ENCODE data around the gene STK39. TPM values are rescaled to one million over a fixed set of nuclear protein-coding genes. Genes with fewer than 3 reads are reported as not detected.

The STK39 gene
- polyA plus RNA-seq, 2 of the 4 experiments (the other 2 are of a cell fraction), result 14.2 to 27.2 TPM

DNA sequence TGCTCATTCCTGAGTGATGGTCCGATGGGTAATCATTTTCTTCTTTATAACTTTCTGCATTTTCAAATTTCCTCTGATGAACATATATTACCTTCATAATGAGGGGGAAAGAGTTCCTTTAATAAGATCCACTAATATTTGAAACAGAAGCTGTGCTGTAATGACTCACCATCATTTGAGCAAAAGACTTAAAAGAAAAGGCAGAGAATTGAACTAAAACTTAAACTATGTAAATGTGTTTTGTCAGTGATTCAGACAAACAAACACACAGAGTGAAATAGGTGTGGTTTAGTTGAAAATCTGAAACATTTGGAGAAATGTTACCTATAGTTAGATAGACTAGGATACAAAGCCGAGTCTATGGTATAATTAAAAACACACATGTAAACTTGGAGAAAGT is 209.6 kb downstream of the STK39 start:
- CTCF ChIA-PET, result no interaction called here
- Histone ChIP-seq H3K4me1 (no peaks in the 10 kb centered on the region), H3K4me3 (no peak overlapping the region), H3K4me2 (no peak overlapping the region), H3K27ac (no peak overlapping the region), H3K9me3 (no peaks in the 10 kb centered on the region)
- DNase-seq (ENCODE audit: low read depth in 1 of 2, low spot score in 1 of 2), result no peak
- POLR2A ChIA-PET, result no interaction called here
- TF ChIP-seq ZC3H11A (IDR thresholded peaks at IDR 0.05) (no peak), HMGXB4 (CRISPR knock-in tag; IDR thresholded peaks at IDR 0.05; ENCODE audit: borderline replicate concordance) (no peak), FOXS1 (CRISPR knock-in tag; IDR thresholded peaks at IDR 0.05) (no peak), ESRRA (IDR thresholded peaks at IDR 0.05; ENCODE audit: borderline replicate concordance, low read length) (no peak), BCL3 (IDR thresholded peaks at IDR 0.05) (no peak), TP53 (CRISPR knock-in tag; IDR thresholded peaks at IDR 0.05) (no peak), SMC3 (IDR thresholded peaks at IDR 0.05) (no peak), PBX3 (IDR thresholded peaks at IDR 0.05) (no peak), HOXB13 (CRISPR knock-in tag; IDR thresholded peaks at IDR 0.05; ENCODE audit: low read depth) (no peak), SREBF2 (IDR thresholded peaks at IDR 0.05) (no peak), HEYL (CRISPR knock-in tag; IDR thresholded peaks at IDR 0.05) (no peak), BHLHE40 (IDR thresholded peaks at IDR 0.05; ENCODE audit: low read depth, low read length) (no peak), RAD21 (conservative IDR thresholded peaks at IDR 0.05 in 1 of 2, IDR thresholded peaks at IDR 0.05 in 1 of 2) (no peak), ATOH8 (CRISPR knock-in tag; IDR thresholded peaks at IDR 0.05; ENCODE audit: low read depth) (no peak), ELK1 (IDR thresholded peaks at IDR 0.05; ENCODE audit: low read depth, low read length) (no peak), CHD2 (IDR thresholded peaks at IDR 0.05; ENCODE audit: low read length, partially characterized antibody) (no peak), GATA3 (IDR thresholded peaks at IDR 0.05; ENCODE audit: borderline replicate concordance) (no peak), FOSL2 (IDR thresholded peaks at IDR 0.05) (no peak), FOSL2 (CRISPR knock-in tag; IDR thresholded peaks at IDR 0.05) (no peak)
- TF ChIP-seq, protein P1, sequence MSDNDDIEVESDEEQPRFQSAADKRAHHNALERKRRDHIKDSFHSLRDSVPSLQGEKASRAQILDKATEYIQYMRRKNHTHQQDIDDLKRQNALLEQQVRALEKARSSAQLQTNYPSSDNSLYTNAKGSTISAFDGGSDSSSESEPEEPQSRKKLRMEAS (IDR thresholded peaks at IDR 0.05), result no peak
- TF ChIP-seq, protein P2, sequence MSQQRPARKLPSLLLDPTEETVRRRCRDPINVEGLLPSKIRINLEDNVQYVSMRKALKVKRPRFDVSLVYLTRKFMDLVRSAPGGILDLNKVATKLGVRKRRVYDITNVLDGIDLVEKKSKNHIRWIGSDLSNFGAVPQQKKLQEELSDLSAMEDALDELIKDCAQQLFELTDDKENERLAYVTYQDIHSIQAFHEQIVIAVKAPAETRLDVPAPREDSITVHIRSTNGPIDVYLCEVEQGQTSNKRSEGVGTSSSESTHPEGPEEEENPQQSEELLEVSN (IDR thresholded peaks at IDR 0.05; ENCODE audit: borderline replicate concordance, low read depth), result no peak
- FAIRE-seq, result no peak
- 85% methylated on average over 2 of the region's 2 CpGs for WGBS (ENCODE audit: missing lambda C conversion rate)
- no peak for ATAC-seq

DNA sequence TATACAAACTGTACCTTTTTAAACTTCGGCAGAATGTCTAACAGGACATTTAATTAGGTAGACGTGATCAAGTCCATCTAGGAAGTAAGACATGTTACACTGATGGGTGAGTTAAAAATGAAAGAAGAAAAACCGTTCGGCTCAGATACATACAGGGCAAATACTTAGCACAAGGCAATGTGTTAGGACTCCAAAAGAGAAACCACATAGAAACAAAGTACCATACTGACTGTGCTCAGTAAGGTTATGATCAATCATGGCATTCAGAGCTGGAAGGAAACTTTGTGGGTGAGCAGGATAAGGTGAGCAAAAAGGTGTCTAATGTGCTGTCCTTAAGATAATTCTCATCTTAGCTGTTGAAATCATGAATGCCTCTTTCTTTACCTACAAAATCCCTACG is 211.9 kb downstream of the STK39 start:
- DNase-seq (ENCODE audit: low read depth in 1 of 2, low spot score in 1 of 2) (no peak), FAIRE-seq (no peak), ATAC-seq (no peak)
- ChIA-PET POLR2A (no interaction called here), CTCF (no interaction called here)
- Histone ChIP-seq H3K4me1 (no peaks in the 10 kb centered on the region), H3K4me3 (no peak overlapping the region), H3K4me2 (no peak overlapping the region), H3K9me3 (no peaks in the 10 kb centered on the region), H3K27ac (no peak overlapping the region)
- WGBS (ENCODE audit: missing lambda C conversion rate), result 86% methylated on average over 5 of the region's 5 CpGs
- TF ChIP-seq SMC3 (IDR thresholded peaks at IDR 0.05) (no peak), ZNF302 (CRISPR knock-in tag; IDR thresholded peaks at IDR 0.05) (no peak), HDAC2 (IDR thresholded peaks at IDR 0.05) (no peak), MAFK (IDR thresholded peaks at IDR 0.05; ENCODE audit: partially characterized antibody) (no peak), ZFP36 (IDR thresholded peaks at IDR 0.05; ENCODE audit: borderline replicate concordance, partially characterized antibody) (no peak), EHMT2 (IDR thresholded peaks at IDR 0.05; ENCODE audit: low read depth) (no peak), JUN (IDR thresholded peaks at IDR 0.05) (no peak), NPAS2 (CRISPR knock-in tag; IDR thresholded peaks at IDR 0.05; ENCODE audit: borderline replicate concordance) (no peak)
- TF ChIP-seq, protein P3, sequence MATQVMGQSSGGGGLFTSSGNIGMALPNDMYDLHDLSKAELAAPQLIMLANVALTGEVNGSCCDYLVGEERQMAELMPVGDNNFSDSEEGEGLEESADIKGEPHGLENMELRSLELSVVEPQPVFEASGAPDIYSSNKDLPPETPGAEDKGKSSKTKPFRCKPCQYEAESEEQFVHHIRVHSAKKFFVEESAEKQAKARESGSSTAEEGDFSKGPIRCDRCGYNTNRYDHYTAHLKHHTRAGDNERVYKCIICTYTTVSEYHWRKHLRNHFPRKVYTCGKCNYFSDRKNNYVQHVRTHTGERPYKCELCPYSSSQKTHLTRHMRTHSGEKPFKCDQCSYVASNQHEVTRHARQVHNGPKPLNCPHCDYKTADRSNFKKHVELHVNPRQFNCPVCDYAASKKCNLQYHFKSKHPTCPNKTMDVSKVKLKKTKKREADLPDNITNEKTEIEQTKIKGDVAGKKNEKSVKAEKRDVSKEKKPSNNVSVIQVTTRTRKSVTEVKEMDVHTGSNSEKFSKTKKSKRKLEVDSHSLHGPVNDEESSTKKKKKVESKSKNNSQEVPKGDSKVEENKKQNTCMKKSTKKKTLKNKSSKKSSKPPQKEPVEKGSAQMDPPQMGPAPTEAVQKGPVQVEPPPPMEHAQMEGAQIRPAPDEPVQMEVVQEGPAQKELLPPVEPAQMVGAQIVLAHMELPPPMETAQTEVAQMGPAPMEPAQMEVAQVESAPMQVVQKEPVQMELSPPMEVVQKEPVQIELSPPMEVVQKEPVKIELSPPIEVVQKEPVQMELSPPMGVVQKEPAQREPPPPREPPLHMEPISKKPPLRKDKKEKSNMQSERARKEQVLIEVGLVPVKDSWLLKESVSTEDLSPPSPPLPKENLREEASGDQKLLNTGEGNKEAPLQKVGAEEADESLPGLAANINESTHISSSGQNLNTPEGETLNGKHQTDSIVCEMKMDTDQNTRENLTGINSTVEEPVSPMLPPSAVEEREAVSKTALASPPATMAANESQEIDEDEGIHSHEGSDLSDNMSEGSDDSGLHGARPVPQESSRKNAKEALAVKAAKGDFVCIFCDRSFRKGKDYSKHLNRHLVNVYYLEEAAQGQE (IDR thresholded peaks at IDR 0.05), result no peak

All from A549 (cell line).